GM19324 (cell line): ENCODE measurements around the gene CRK.
"Not testable (repeated sequence)": the region's sequence is repeated elsewhere in the genome, so short reads cannot be mapped to it uniquely, and the experiment has no call there.

ENCODE experiments used
- ATAC-seq: cut with Tn5 transposase; IDR thresholded peaks from one replicate; pipeline ENCODE4 v1.9.1; 2021; ENCODE audit warnings: mild to moderate bottlenecking, moderate library complexity; ENCODE audit not compliant: unreplicated experiment, low FRiP score

The CRK gene

DNA sequence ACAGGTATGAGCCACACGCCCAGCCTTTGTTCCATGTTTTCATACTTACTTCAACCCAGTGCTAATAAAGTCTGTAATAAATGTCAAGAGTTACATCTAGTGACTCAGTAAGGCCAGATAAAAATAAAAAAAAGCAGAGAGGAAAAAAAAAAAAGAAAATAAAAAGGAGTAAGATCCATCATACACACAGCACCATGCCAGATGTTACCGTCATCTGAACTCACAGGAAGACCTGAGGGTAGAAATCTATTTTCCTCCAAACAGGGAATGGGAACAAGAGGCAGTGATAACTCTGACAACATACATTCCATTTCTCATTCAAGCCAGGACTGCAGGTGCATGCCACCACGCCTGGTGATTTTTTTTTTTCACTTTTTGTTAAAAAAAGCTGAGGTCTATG lies 20.7 kb downstream of the CRK start:
- ATAC-seq, result no peak

GRCh38 chr17:1434150-1434549 lies 21.9 kb downstream of the CRK start:
- no peak for ATAC-seq

DNA sequence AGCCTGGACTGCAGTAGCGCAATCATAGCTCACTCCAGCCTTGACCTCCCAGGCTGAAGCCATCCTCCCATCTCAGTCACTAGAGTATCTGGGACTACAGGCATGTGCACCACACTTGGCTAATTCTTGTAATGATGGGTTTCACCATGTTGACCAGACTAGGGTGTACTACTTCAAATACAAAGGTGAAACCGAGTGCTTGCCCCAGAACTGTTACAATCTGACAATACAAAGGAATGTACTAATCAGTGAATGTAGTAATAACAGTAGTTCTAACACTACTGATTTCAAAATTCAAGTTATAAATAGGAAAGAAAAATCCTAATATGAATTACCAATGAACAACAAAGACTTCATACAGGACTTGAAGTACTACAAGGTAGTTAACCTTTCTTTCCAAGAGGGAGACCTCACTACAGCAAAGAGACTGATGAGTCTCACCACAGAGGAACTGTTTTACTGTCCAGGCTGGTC lies 24.4 kb downstream of the CRK start:
- ATAC-seq, result no peak

DNA sequence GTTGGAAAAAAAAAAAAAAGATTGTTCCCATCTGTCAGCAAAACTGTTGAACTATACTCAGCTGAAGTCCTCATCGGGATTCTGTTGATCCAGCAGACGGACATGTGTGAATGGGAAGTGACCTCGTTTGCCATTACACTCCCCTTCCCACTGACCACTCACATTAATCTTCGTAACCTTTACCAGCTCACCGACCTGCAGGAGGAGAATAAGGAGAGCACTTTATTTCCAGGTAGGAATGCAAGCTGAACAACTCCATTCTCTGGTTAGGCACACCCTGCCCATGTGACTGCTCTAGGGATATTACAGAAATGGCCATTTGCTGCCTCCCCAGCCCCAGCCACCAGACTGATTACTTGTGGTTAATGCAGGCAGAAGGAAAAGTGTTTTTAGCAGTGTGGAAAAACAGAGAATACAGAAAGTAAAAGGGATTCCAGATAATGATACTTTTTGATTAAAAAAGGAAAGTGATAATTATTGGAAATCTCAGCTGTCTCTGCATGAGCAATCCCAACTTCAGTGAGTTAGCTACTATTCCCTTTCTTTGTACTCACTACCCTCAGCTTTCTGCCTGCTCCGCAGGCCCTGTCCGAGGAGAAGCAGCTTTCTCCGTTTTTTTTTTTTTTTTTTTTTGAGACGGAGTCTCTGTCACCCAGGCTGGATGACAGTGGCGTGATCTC lies 32.4 kb downstream of the CRK start:
- no peak for ATAC-seq

DNA sequence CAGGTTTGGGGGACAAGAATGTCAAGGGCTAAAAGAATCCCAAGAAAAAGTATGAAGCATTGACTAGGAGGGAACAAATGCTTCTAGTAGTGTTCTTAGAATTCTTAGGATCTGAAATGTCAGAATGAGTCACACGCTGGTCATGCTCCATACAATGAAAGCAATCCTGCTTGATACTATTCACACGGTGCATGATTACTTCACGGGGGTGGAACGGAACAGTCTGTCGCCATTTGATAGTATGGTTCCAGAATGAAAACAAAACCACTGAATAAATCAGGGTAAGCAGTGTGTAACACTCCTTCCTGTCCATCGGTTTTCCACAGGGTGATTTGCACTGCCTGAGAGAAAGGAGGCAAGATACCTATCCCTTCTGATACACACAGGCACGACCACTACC lies 33.1 kb downstream of the CRK start:
- no peak for ATAC-seq

GRCh38 chr17:1421470-1421869 lies 34.6 kb downstream of the CRK start:
- no peak for ATAC-seq

GRCh38 chr17:1420981-1421380 lies 35.1 kb downstream of the CRK start:
- no peak for ATAC-seq

GRCh38 chr17:1420163-1420562 lies 35.9 kb downstream of the CRK start:
- ATAC-seq, result no peak

DNA sequence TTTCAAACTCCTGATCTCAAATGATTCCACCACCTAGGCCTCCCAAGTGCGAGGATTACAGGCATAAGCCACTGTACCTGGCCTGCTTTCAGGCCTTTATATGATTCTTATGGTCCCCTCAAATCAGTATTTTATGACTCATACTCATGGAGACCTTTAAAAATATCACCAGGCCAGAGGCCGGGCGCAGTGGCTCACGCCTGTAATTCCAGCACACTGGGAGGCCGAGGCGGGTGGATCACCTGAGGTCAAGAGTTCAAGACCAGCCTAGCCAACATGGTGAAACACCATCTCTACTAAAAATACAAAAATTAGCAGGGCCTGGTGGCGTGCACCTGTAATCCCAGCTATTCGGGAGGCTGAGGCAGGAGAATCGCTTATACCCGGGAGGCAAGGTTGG lies 37.6 kb downstream of the CRK start:
- ATAC-seq, result not testable (repeated sequence)

DNA sequence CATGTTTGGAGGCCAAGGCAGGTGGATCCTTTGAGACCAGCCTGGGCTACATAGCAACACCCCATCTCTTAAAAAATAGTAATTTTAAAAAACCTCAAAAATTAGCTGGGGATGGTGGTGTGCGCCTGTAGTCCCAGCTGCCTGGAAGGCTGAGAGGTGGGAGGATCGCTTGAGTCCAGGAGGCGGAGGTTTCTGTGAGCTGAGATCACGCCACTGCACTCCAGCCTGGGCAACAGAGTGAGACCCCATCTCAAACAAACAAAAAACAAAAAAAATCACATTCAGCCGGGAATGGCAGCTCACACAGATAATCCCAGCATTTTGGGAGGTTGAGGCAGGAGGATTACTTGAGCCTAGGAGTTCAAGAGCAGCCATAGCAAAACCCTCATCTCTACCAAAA lies 39.6 kb downstream of the CRK start:
- no peak for ATAC-seq

DNA sequence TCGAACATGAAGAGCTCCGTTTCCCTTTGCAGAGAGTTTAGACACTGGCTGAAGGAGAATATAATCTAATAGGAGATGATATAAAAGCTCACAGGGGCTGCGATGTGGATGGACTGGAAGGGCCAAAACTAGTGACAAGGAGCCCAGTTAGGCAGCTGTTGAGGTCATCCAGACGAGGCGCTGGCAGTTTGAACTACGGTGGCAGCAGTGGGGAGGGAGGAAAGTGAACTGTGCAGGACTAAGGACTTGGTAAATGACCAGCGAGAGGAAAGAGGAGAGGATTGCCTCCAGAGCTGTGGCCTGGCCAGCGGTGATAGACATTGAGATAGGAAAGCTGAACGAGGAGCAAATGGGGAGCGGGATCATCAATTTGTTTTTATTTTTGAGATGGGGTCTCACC lies 41.4 kb downstream of the CRK start:
- no peak for ATAC-seq

DNA sequence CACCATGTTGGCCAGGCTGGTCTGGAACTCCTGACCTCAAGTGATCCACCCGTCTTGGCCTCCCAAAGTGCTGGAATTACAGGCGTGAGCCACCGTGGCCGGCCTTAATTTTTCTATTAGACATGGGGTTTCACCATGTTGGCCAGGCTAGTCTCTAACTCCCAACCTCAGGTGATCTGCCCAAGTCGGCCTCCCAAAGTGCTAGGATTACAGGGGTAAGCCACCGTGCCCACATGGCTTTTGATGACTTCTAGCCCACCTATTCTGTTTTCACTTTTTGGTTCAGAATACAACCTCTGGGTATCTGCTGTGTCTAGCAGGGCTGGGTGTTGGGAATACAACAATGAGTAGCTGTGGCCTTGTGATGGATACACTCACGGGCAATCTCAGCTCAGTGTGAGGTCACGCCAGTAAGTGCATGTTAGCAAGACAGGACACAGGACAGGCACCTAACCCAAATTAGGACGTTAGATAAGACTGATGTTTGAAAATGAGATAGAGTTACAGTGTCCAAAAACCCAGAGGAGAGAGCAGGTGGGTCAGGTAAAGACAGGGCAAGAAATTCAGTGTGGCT lies 41.9 kb downstream of the CRK start:
- no peak for ATAC-seq

DNA sequence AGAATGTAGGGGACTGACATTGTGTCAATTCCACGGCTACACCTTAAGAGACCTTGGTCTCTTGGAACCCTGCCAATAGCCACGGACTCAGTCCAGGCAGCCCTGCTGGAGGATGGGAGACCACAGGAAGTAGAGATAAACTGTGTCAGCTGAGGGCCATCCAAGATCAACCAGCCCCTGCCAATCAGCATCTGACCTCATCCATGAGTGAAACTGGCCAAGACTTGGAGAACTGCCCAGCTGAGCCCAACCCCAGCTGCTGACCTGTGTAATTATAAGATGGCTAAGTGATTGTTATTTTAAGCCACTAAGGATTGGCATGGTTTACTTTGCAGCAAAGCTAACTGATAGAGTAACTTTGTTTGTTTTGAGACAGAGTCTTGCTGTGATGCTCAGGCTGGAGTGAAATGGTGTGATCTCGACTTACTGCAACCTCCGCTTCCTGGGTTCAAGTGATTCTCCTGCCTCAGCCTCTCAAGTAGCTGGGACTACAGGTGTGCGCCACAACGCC lies 42.7 kb downstream of the CRK start:
- ATAC-seq, result no peak

DNA sequence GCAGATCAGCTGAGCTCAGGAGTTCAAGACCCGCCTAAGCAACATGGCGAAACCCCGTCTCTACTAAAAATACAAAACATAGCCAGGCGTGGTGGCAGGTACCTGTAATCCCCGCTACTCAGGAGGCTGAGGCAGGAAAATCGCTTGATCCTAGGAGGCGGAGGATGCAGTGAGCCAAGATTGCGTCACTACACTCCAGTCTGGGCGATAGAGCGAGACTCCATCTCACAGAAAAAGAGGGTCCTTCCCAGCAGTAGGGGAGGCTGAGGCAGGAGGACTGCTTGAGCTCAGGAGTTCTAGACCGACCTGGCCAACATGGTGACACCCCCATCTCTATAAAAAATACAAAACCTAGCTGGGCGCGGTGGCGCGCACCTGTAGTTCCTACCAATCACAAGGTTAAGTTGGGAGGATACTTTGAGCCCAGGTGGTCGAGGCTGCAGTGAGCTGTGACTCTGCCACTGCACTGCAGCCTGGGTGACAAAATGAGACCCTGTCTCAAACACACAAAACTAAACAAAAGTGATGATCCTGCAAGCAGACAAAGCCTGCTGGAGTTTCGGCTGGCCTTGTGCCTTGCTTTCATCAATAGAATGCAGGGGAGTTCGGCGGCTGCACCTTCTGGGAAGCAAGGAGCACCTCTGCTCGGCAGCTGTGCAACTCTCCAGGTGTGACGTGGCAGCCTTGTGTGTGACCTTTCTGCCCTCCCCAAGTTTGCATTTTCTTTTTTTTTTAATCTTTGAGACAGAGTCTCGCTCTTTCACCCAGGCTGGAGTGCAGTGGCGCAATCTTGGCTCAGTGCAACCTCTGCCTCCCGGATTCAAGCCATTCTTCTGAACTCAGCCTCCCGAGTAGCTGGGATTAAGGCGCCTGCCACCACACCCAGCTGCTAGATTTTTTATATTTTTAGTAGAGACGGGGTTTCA lies 43.6 kb downstream of the CRK start:
- ATAC-seq, result no peak

DNA sequence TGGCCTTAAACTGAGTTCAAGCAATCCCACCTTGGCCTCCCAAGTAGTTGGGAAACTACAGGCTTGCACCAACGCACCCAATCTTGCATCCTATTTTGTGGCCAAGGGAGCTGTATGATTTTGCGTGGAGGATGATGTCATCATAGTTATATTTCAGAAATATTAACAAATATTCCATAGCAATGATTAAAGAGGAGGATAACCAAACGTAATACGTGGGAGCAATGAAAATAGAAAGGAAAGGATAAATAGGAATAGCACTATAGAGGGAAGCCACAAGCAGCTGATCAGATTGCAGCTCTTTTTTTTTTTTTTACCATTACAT lies 53.8 kb downstream of the CRK start:
- ATAC-seq, result no peak

GRCh38 chr17:1399679-1400512 lies 56.1 kb downstream of the CRK start, which contains the start of gene YWHAE:
YWHAE (minus strand) TSS chr17:1400222; CDS start chr17:1400110, 112 bp downstream.
- ATAC-seq, result peak; percentile 90

GRCh38 chr17:1398931-1399678 lies 56.9 kb downstream of the CRK start:
- ATAC-seq, result peak; percentile 4

DNA sequence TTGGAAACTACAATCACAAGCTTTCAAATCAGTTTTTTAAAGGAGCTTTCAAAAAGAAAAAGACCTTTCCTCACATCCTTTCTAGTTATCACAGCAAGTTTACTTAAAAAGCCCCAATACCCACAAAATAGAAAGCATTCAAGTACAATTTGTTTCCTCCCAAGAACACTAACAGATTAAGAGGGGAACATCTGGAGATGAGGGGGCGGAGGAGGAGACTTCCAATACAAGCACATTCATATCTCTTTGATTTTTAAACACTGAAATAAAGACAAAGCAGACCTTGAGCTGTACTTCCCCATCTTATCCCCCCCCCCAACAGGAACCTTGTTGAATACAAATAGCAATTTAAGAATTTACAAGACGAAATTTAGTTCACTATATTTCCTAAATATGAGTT lies 58.0 kb downstream of the CRK start:
- no peak for ATAC-seq

- ATAC-seq, result not testable (repeated sequence)
These were observed 60.0 kb downstream of the CRK start for GRCh38 chr17:1395876-1396665.
